ENCODE data around the gene TAF1B.

- TF ChIP-seq CTCF (IDR thresholded peaks at IDR 0.05) (no peak), POLR2AphosphoS5 (IDR thresholded peaks at IDR 0.05) (no peak)
Observed at GRCh38 chr2:9958057-9958456, 114.8 kb downstream of the TAF1B start.

Data from prostate gland (tissue), 2 donors.